Fibroblast of pulmonary artery (primary cell): ENCODE data around the gene GDF3.
A peak's percentile ranks its signal among the peaks of the same experiment; 100 is the strongest.
"Not testable (repeated sequence)": the region's sequence is repeated elsewhere in the genome, so short reads cannot be mapped to it uniquely, and the experiment has no call there.

Experiments used
- DNase-seq: peaks from one replicate; pipeline ENCODE4 v3.0.0-alpha.2; 2010; ENCODE audit warnings: low read depth
- H3K4me3 ChIP-seq: replicated peaks from 2 replicates; pipeline ENCODE4 v1.5.1; 2011; ENCODE audit warnings: low read depth, mild to moderate bottlenecking, control low read depth, low read length, moderate library complexity
- TF ChIP-seq, protein P1 (sequence below): IDR thresholded peaks from 2 replicates; pipeline ENCODE4 v1.5.1; 2011; ENCODE audit warnings: mild to moderate bottlenecking, control low read depth, low read length, inconsistent platforms; ENCODE audit errors: missing control alignments

The GDF3 gene

DNA sequence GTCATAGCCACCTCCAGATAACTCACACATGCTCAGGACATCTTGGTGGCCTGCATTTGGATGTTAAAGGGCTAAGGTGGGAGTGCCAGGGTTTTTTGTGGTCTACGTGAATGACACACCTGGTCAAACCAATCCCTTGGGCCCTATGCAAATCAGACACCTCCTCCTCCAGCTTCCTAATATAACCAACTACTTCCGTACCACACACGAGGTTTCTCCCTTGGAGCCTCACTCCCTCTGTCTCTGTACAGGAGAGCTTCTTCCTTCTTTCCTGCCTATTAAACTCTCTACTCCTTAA lies 49.4 kb downstream of the GDF3 start:
- TF ChIP-seq, protein P1, sequence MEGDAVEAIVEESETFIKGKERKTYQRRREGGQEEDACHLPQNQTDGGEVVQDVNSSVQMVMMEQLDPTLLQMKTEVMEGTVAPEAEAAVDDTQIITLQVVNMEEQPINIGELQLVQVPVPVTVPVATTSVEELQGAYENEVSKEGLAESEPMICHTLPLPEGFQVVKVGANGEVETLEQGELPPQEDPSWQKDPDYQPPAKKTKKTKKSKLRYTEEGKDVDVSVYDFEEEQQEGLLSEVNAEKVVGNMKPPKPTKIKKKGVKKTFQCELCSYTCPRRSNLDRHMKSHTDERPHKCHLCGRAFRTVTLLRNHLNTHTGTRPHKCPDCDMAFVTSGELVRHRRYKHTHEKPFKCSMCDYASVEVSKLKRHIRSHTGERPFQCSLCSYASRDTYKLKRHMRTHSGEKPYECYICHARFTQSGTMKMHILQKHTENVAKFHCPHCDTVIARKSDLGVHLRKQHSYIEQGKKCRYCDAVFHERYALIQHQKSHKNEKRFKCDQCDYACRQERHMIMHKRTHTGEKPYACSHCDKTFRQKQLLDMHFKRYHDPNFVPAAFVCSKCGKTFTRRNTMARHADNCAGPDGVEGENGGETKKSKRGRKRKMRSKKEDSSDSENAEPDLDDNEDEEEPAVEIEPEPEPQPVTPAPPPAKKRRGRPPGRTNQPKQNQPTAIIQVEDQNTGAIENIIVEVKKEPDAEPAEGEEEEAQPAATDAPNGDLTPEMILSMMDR, result no peak
- H3K4me3 ChIP-seq, result no peak overlapping the region
- no peak for DNase-seq

DNA sequence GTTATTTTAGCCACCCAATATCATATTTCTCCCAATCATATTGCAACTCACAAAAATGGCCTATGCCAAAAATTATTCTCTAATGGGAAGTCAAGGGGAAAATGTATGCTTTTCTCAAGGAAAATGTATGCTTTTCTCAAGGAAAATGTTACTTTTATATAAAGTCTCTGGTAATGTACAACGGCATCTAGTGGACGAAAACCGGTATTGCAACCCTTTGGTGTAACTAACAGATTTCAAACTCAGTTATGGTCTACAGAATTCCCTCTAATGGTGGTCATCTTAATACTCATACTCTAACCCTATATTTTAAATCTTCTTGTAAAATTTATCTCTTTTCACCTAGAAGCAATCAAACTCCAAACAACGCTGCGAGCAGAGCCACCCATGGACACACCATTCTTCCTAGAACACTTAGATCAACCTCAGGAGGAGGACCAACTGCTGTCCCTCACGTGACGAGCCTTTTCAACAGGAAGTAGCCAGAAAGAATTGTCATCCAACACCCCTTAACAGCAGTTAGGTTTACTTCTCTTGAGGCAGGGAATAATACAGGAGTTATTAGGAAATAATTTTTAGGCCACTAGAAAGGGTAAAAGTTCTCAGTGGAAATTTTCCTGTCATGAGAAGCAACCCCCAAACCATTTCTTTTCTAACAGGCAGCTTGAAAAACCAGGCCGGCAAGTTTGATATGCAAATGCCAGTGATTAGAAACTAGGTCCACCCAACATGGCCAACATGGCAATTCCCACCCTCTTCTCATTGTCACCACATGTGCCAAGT lies 50.0 kb downstream of the GDF3 start:
- peak; percentile 51 for DNase-seq
- no peak overlapping the region for H3K4me3 ChIP-seq
- TF ChIP-seq, protein P1, result peak; percentile 91

DNA sequence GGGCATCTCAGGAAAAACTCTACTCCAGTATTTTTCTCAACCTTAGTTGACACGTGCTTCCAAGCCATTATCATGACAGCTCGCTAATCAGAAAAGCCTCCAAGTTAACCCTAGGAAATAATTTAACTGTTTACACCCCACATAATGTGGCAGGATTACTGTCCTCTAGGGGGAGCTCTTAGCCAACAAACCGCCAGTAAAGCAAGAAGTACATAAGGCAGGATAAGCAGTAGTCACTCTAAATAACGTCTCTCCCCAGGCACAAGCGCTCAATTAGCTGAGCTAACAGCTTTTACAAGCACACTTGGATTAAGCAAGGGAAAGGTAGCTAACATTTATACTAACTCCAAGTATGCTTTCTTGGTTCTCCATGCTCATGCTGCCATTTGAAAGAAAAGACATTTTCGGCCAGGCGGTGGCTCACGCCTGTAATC lies 52.7 kb downstream of the GDF3 start:
- TF ChIP-seq, protein P1, result peak; percentile 35
- DNase-seq, result peak; percentile 21
- no peak overlapping the region for H3K4me3 ChIP-seq

DNA sequence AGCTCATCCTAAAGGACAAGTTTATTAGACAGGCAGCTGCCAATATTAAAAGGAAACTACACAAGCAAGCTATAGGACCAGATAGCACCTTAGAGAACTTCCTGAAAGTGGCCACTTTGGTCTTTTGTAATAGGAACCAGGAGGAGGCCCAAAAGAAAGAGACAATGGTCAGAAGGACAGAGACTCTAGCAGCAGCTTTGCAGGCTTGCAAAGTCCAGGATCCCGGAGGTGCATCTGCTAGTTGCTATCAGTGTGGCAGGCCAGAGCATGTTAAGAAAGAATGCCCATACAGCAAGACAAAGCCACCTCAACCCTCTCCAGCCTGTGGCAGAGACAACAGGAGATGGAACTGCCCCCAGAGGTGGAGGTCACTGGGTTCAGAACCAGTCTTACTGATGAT lies 53.3 kb downstream of the GDF3 start:
- no peak for DNase-seq
- TF ChIP-seq, protein P1, result no peak
- H3K4me3 ChIP-seq, result no peak overlapping the region

DNA sequence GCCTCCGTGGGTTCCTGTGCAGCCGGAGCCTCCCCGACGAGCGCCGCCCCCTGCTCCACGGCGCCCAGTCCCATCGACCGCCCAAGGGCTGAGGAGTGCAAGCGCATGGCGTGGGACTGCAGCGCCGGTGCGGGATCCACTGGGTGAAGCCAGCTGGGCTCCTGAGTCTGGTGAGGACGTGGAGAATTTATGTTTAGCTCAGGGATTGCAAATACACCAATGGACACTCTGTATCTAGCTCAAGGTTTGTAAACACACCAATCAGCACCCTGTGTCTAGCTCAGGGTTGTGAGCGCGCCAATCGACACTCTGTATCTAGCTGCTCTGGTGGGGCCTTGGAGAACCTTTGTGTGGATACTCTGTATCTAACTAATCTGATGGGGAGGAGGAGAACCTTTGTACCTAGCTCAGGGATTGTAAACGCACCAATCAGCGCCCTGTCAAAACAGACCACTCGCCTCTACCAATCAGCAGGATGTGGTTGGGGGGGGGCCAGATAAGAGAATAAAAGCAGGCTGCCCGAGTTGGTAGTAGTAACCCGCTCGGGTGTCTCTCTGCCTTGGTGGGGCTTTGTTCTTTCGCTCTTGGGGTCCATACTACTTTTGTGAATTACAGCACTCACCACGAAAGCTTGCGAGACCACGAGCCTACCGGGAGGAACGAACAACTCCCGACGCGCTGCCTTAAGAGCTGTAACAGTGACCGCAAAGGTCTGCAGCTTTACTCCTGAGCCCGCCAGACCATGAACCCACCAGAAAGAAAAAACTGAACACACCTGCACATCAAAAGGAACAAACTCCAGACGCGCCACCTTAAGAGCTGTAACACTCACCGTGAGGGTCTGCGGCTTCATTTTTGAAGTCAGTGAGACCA lies 55.2 kb downstream of the GDF3 start:
- DNase-seq, result peak; percentile 9
- not testable (repeated sequence) for H3K4me3 ChIP-seq
